ENCODE results near the gene IL17RA.

Gene IL17RA

DNA sequence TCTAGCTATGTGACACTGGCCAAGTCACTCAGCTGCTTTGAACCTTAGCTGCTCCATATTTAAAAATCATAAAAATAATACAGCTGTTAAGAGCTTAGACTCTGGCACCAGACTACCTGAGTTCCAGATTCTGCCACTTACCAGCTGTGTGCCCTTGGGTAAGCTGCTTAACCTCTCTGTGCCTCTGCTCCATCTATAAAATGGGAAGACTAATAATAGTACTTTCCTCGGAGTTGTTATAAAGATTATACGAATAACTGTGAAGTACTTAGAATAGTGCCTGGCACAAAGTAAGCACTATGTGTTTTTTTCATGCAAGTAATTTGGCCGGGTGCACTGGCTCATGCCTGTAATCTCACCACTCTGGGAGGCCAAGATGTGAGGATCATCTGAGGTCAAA lies 72.9 kb downstream of the IL17RA start:
- DNase-seq (ENCODE audit: low spot score): no peak

DNA sequence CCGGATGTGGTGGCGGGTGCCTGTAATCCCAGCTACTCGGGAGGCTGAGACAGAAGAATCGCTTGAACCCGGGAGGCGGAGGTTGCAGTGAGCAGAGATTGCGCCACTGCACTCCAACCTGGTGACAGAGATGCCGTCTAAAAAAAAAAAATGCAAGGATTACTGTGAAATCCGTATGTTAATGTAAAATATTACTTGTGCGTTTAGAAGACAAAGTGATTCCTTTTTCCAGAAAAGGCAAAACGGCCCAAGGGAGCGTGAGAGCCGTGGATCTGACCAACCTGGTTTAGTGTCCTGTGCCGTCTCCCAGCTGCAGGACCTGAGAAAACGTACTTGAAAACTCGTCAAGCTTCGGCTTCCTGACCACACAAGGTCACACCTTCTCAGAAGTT lies 73.4 kb downstream of the IL17RA start:
- no peak for DNase-seq (ENCODE audit: low spot score)

DNA sequence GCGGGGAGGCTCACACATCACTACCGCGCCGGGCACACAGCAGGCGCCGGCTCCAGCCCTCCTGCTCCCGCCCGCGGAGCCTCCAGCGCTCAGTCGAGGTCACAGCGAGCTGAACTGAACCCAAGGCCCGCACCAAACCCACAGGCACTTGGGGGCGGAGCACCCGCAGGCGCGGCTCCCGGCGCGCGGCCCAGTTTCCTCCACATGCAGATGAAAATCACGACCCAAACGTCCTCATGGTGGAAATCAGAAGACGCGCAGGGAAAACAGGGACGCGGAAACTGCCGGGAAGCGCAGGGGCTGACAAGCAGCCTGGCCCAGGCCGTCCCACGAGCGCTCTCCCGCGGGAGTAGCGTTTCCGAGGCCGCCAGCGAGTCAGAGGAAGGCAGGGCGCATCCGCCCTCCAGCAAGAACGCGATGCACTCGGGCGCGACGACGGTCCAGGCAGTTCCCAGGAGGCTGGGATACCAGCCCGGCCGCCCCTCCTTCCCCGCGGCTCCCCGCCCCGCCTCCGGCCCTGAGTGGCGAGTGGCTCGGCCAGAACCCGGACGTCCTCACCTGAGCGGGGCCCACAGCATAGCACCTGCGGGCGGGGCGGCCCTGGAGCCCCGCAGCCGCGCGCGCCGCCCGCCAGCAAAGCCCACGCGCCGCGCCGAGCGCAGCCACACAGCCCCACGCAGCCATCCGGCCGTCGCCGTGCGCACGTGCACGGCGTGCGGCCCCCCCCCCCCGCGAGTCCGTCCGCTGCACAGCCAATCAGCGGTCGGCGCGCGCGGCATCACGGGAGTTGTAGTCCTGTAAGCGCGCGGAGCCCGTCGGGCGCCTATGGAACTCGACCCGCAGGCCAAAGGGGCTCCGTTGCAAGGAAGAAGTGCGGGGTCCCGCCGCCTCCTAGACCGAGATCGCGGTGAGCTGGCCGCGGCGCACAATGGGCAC lies 74.0 kb downstream of the IL17RA start, which contains the start of gene HDHD5:
Gene HDHD5 (minus strand): TSS at position 710 of the 936 bp plus-strand sequence. CDS start 26 bp downstream, at position 684.
- peak; percentile 99 for DNase-seq (ENCODE audit: low spot score)

DNA sequence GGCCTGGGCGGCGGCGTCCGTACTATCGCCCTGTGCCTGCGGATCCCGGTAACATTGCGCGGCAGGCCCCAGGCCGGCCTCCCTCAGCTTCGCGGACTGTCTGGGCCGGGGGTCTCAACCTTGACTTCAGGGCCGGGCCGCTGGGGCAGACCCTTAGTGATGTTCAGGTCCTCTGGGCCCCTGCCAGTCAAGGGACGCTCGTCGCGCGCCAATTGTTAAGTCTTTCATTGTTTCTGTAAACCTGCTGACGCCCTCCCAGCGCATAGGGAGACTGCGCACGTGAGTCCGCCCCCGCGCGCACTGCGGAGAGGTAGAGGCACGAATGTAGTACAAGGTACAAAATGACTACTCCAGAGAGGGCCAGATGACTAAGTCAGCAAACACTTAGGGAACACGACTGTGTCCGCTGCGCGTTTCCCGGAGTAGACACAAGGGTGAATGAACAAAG lies 74.7 kb downstream of the IL17RA start:
- peak; percentile 50 for DNase-seq (ENCODE audit: low spot score)

DNA sequence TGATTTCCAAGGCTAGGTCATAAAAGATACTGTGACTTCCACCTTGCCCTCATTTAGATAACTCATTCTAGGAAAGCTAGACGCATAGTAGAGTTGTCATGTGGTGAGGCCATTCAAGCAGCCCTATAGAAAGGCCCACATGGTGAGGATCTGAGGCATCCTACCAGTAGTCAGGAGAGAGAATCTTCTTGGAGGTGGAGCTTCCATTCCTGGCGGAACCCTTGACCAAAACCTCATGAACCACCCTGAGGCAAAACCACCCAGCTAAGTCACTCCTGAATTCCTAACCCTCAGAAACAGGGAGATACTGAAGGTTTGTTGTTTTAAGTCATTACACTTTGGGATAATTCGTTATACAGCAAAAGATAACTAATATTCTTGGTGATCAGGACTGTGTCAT lies 77.2 kb downstream of the IL17RA start:
- DNase-seq (ENCODE audit: low spot score): no peak

DNA sequence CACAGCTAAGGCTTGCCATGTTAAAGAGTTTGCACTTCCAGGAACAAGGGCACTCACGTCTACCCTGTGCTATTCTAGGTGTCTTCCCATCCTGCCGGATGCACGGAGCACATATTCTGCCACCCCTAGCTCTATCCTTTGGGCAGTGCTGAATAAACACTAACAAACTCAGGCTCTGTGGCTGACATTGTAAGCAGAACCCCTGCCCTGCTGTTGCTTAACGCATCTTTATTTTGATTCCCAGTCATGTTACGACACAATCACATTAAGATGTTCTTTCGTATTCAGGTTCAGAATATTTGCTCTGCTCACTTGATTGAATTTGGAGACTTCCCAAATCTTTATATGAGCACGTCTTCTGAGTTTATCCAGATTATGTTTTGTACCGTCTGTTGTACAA lies 77.9 kb downstream of the IL17RA start:
- DNase-seq (ENCODE audit: low spot score): no peak

DNA sequence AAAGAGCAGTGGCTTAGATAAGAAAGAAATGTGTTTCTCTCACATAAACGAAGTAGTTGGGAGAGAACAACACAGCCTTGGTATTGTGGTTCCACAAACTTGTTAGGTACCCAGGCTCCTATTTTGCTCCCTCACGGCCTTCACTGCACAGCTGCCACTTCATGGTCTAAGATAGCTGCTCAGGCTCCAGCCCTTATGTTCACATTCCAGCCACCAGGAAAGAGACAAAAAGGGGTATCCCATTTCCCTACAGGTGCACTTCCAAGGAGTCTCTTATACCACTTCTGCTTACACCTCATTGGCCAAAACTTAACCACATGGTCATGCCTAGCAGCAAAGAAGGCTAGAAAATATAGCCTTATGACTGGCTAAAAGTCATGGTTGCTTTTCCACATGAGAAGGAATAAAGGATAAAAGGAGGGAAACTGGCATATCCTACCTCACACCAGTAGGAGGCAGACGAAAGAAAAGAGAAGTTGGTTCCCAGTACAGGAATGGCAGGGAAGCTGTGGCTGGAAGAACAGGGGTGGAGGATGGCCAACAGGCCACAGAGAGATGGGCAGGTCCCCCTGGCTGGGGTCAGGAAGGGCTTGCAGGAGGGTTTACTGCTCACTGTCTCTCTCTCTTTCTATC lies 79.7 kb downstream of the IL17RA start:
- no peak for DNase-seq (ENCODE audit: low spot score)

Measured in GM03348 (cell line).